IMR-90 (cell line): ENCODE data around the gene DNM3. TPM values are rescaled to one million over a fixed set of nuclear protein-coding genes. Genes with fewer than 3 reads are reported as not detected.

Source experiments
- ATAC-seq: fragments of 200-7000 bp; cut with Tn5 transposase; 2 replicates; pipeline ENCODE4 v1.9.1; 2020; ENCODE audit warnings: low read depth, mild to moderate bottlenecking, moderate library complexity
- BruUV-seq: library from RNA; stranded (reverse); fragments of 400-500 nt; replicated peaks from 2 replicates; lab custom pipeline; 2021; lab: Mats Ljungman, UMichigan
- CTCF ChIA-PET: fragments of 300-600 bp; formaldehyde crosslinking; extraction: SDS; loops from one replicate; lab custom pipeline; 2021; ENCODE audit warnings: antibody characterized with exemption; lab: Yijun Ruan, JAX
- POLR2A ChIA-PET: fragments of 300-600 bp; sonication (Branson Sonifier 250); formaldehyde crosslinking; loops from one replicate; lab custom pipeline; 2022; ENCODE audit warnings: antibody characterized with exemption; ENCODE audit not compliant: unreplicated experiment; lab: Charles Lee
- DNase-seq: peaks from one replicate; pipeline ENCODE4 v3.0.0; 2013
- H2AFZ ChIP-seq: replicated peaks from 2 replicates; pipeline ENCODE3; 2013; ENCODE audit warnings: low read length, mild to moderate bottlenecking; ENCODE audit not compliant: poor library complexity
- H2AK5ac ChIP-seq: 2 replicates; pipeline ENCODE4 v1.6.1; 2013; ENCODE audit warnings: low read depth, low read length, inconsistent platforms
- H2AK9ac ChIP-seq: replicated peaks from 2 replicates; pipeline ENCODE3; 2013; ENCODE audit warnings: mild to moderate bottlenecking, low read depth, low read length, moderate library complexity; ENCODE audit not compliant: poor library complexity
- H2BK120ac ChIP-seq: 2 replicates; pipeline ENCODE4 v1.6.1; 2013; ENCODE audit warnings: low read depth, low read length, inconsistent platforms
- H2BK15ac ChIP-seq: 3 replicates; pipeline ENCODE4 v1.6.1; 2013; ENCODE audit warnings: low read depth, low read length, inconsistent platforms
- H2BK20ac ChIP-seq: 2 replicates; pipeline ENCODE4 v1.6.1; 2013; ENCODE audit warnings: low read depth, mild to moderate bottlenecking, inconsistent platforms, low read length, moderate library complexity
- H2BK5ac ChIP-seq: 2 replicates; pipeline ENCODE4 v1.6.1; 2013; ENCODE audit warnings: mild to moderate bottlenecking, low read depth, low read length, inconsistent platforms; ENCODE audit not compliant: poor library complexity, severe bottlenecking
- H3K14ac ChIP-seq: replicated peaks from 2 replicates; pipeline ENCODE4 v1.6.1; 2013; ENCODE audit warnings: low read depth, low read length, inconsistent platforms
- H3K18ac ChIP-seq: 2 replicates; pipeline ENCODE4 v1.6.1; 2013; ENCODE audit warnings: low read depth, low read length, control low read depth
- H3K23ac ChIP-seq: 2 replicates; pipeline ENCODE4 v1.6.1; 2013; ENCODE audit warnings: low read depth, low read length, inconsistent platforms
- H3K27ac ChIP-seq: 2 replicates; pipeline ENCODE4 v1.5.1; 2013; ENCODE audit warnings: mild to moderate bottlenecking, control low read depth, low read length; ENCODE audit not compliant: insufficient read depth
- H3K27me3 ChIP-seq: 2 replicates; pipeline ENCODE4 v1.6.1; 2013; ENCODE audit warnings: low read length; ENCODE audit not compliant: control insufficient read depth, insufficient read depth
- H3K36me3 ChIP-seq: 2 replicates; pipeline ENCODE4 v1.6.1; 2013; ENCODE audit warnings: low read length, mixed read lengths; ENCODE audit not compliant: control insufficient read depth, insufficient read depth
- H3K4ac ChIP-seq: 2 replicates; pipeline ENCODE4 v1.6.1; 2013; ENCODE audit warnings: low read depth, low read length, inconsistent platforms
- H3K4me1 ChIP-seq: 2 replicates; pipeline ENCODE4 v1.6.1; 2013; ENCODE audit warnings: low read length, mixed read lengths; ENCODE audit not compliant: control insufficient read depth, insufficient read depth
- H3K4me2 ChIP-seq: 2 replicates; pipeline ENCODE4 v1.6.1; 2013; ENCODE audit warnings: low read depth, mild to moderate bottlenecking, control low read depth, low read length, moderate library complexity
- H3K4me3 ChIP-seq: 2 replicates; pipeline ENCODE4 v1.5.1; 2013; ENCODE audit warnings: low read depth, mild to moderate bottlenecking, control low read depth, low read length, moderate library complexity; ENCODE audit not compliant: insufficient read depth
- H3K56ac ChIP-seq: 2 replicates; pipeline ENCODE4 v1.6.1; 2013; ENCODE audit warnings: low read length, inconsistent platforms; ENCODE audit not compliant: insufficient read depth; ENCODE audit errors: extremely low read depth
- H3K79me1 ChIP-seq, 2 experiments: 2 replicates each; pipeline ENCODE4 v1.6.1; 2013; ENCODE audit warnings: low read length in 2 of 2, inconsistent platforms in 1 of 2, low read depth in 1 of 2
- H3K9ac ChIP-seq: 2 replicates; pipeline ENCODE4 v1.6.1; 2013; ENCODE audit warnings: low read depth, low read length, control low read depth
- H3K9me1 ChIP-seq: 2 replicates; pipeline ENCODE4 v1.6.1; 2013; ENCODE audit warnings: low read length, inconsistent platforms; ENCODE audit not compliant: insufficient read depth
- H3K9me3 ChIP-seq: 2 replicates; pipeline ENCODE4 v1.6.1; 2013; ENCODE audit warnings: low read length; ENCODE audit not compliant: control insufficient read depth, insufficient read depth
- H4K20me1 ChIP-seq: 2 replicates; pipeline ENCODE4 v1.6.1; 2013; ENCODE audit warnings: low read length, inconsistent platforms; ENCODE audit not compliant: insufficient read depth
- H4K5ac ChIP-seq: 2 replicates; pipeline ENCODE4 v1.6.1; 2013; ENCODE audit warnings: mild to moderate bottlenecking, low read depth, low read length, control low read depth
- H4K8ac ChIP-seq, 2 experiments: 2 replicates each; pipeline ENCODE4 v1.6.1; 2013; ENCODE audit warnings: low read depth in 2 of 2, low read length in 2 of 2, control low read depth in 1 of 2, inconsistent platforms in 1 of 2
- H4K91ac ChIP-seq: 2 replicates; pipeline ENCODE4 v1.6.1; 2013; ENCODE audit warnings: low read depth, low read length, inconsistent platforms; ENCODE audit not compliant: insufficient read depth
- CEBPB ChIP-seq: IDR thresholded peaks from 2 replicates; pipeline ENCODE4 v1.6.1; 2012; ENCODE audit warnings: low read depth, low read length, improper control_type of control experiment
- CTCF ChIP-seq: conservative IDR thresholded peaks from 2 replicates; pipeline ENCODE4 v1.5.1; 2012; ENCODE audit warnings: mild to moderate bottlenecking, low read depth, low read length, improper control_type of control experiment
- MAFK ChIP-seq: IDR thresholded peaks from 2 replicates; pipeline ENCODE4 v1.6.1; 2012; ENCODE audit warnings: low read depth, low read length, improper control_type of control experiment
- MXI1 ChIP-seq: IDR thresholded peaks from 2 replicates; pipeline ENCODE4 v1.6.1; 2012; ENCODE audit warnings: low read depth, mild to moderate bottlenecking, low read length, moderate library complexity, borderline replicate concordance
- SMC3 ChIP-seq: fragments of 150-350 bp; IDR thresholded peaks from 2 replicates; pipeline ENCODE4 v1.6.1; 2016; ENCODE audit warnings: low read depth, mild to moderate bottlenecking, antibody characterized with exemption, low read length, moderate library complexity
- USF2 ChIP-seq: fragments of 150-350 bp; IDR thresholded peaks from 2 replicates; pipeline ENCODE4 v1.6.1; 2017; ENCODE audit warnings: mild to moderate bottlenecking, antibody characterized with exemption, low read length, low read depth
- WGBS, 2 experiments: methylation state at CpG; one replicate each; pipeline versions ENCODE4 v1.1.5 to v1.1.7; 2013; ENCODE audit warnings: missing lambda C conversion rate in 2 of 2; ENCODE audit not compliant: insufficient read length in 1 of 2; ENCODE audit errors: extremely low coverage in 2 of 2; 5-methylcytosine and 5-hydroxymethylcytosine counted together
- dilution Hi-C: fragments of 300-500 bp; cut with HindIII; formaldehyde crosslinking; loops from one replicate; pipeline ENCODE4 v1.14.3; 2018; ENCODE audit warnings: low sequenced_read_pairs; ENCODE audit not compliant: unreplicated experiment
- in situ Hi-C: fragments of 300-500 bp; cut with MboI; formaldehyde crosslinking; loops from 3 replicates; pipeline ENCODE4 v1.14.3; 2019; ENCODE audit warnings: low sequenced_read_pairs, inconsistent platforms, mixed read lengths
- intact Hi-C: fragments of 100-400 bp; cut with micrococcal nuclease; formaldehyde crosslinking; loops from 2 replicates; pipeline ENCODE4 v1.10.0; 2022
- polyA plus RNA-seq, 3 experiments: library from polyadenylated mRNA; depleted of rRNA; stranded (reverse); fragments of >200 nt; gene quantifications; 2 replicates each; pipeline ENCODE4 v1.2.3, GENCODE V29; 2012; ENCODE audit warnings: low replicate concordance in 1 of 3
- total RNA-seq: library from RNA; depleted of rRNA; stranded (reverse); fragments of >200 nt; gene quantifications from 2 replicates; pipeline ENCODE4 v1.2.3, GENCODE V29; 2012

DNM3 gene
- total and polyA plus RNA-seq, 2 of the 4 experiments (the other 2 are of a cell fraction), result 0.36 TPM

DNA sequence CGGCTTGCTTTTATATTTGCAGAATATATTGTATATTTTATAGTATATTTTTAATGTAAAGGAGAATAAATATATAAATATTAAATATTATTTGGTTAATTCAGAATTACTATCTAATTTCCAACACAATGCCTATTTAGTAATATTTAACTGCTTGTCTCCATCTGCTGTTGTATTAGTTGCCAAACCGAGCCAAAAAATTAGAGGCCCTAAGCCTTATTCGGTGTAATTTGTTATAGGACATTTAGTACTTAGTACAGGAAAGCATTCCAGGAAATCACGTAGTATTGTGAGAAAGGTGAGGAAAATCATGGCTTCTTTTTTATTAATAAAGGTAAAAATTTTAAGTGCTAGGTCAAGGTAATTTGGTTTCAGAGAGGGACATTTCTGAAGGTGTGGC is 93.8 kb downstream of the DNM3 start:
- no peaks in the 10 kb centered on the region for H3K9me3 ChIP-seq
- no peak overlapping the region for H4K8ac ChIP-seq
- no peak overlapping the region for H3K56ac ChIP-seq
- H3K27ac ChIP-seq, result no peak overlapping the region
- H3K23ac ChIP-seq, result no peak overlapping the region
- WGBS, 2 experiments, result 80% methylated on average over 1 of the region's 4 CpGs; no CpG with 5 or more reads in 1 of the 2 experiments
- no peak overlapping the region for H2AK9ac ChIP-seq
- dilution Hi-C loops (no loop called here), intact Hi-C loops (no loop called here), in situ Hi-C loops (no loop called here)
- no peak for ATAC-seq
- H2AK5ac ChIP-seq, result no peak overlapping the region
- H3K9ac ChIP-seq, result no peak overlapping the region
- no peak overlapping the region for H2BK20ac ChIP-seq
- ChIA-PET POLR2A (no interaction called here), CTCF (interaction anchor here (0.6 kb wide), 1 partner anchor 88 kb away, joined by 4 read pairs; no protein-coding TSS in a partner anchor)
- H3K14ac ChIP-seq, result no peak overlapping the region
- no peak overlapping the region for H4K5ac ChIP-seq
- no peak overlapping the region for H3K4me2 ChIP-seq
- peaks cover 3% of the 10 kb centered on the region; the same call in 1 of the 2 replicates for H3K27me3 ChIP-seq
- no peak overlapping the region for H3K18ac ChIP-seq
- H3K4me1 ChIP-seq, result no peaks in the 10 kb centered on the region
- H3K79me1 ChIP-seq, result no peaks in the 10 kb centered on the region
- H3K9me1 ChIP-seq, result no peaks in the 10 kb centered on the region
- no peak overlapping the region for H3K4me3 ChIP-seq
- H3K4ac ChIP-seq, result no peak overlapping the region
- H2BK120ac ChIP-seq, result no peak overlapping the region
- H2BK15ac ChIP-seq, result no peak overlapping the region
- no peaks in the 10 kb centered on the region for H3K36me3 ChIP-seq
- no peak for TF ChIP-seq SMC3
- no peak for TF ChIP-seq CTCF
- TF ChIP-seq MXI1, result no peak
- no peak for TF ChIP-seq MAFK
- no peak for TF ChIP-seq CEBPB
- TF ChIP-seq USF2, result no peak
- no peak for DNase-seq
- no peak overlapping the region for H2AFZ ChIP-seq
- no peak overlapping the region for H4K91ac ChIP-seq
- no TSS peak for BruUV-seq
- H2BK5ac ChIP-seq, result no peak overlapping the region
- no peaks in the 10 kb centered on the region for H4K20me1 ChIP-seq
